Measurements from ENCODE around the gene IL1R1. TPM values are rescaled to one million over a fixed set of nuclear protein-coding genes. Genes with fewer than 3 reads are reported as not detected.
A peak's percentile ranks its signal among the peaks of the same experiment; 100 is the strongest.

The IL1R1 gene
- total RNA-seq, 1 donor, result 150 TPM

- DNase-seq (ENCODE audit: low read depth), result no peak
- H3K4me3 ChIP-seq (ENCODE audit: low read depth, low read length), result peak overlapping the region; percentile 92
- TF ChIP-seq CTCF (IDR thresholded peaks at IDR 0.05; ENCODE audit: insufficient read depth, low read length), result no peak
Observed at GRCh38 chr2:102145107-102145506, 2.6 kb downstream of the IL1R1 start.

DNA sequence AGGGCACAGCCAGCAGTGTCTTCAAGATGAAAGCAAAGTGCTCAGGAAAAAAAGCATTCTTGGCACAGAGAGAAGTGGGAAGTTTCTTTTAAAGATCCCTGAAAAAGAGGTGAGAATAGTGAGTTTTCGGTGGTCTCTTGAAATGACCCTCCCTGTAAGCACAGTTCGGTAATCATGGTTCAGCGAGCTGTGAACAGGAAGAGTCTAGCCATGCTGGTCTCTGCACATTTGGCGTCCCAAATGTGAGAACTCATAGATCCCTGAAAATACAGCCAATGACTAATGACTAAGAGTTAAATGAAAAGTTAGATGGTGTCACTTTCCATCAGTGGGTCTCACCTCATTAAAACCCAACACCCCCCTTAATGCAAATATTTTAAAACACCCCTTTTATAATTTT, 3.4 kb downstream of the IL1R1 start:
- DNase-seq (ENCODE audit: low read depth), result no peak
- no peak for TF ChIP-seq CTCF (IDR thresholded peaks at IDR 0.05; ENCODE audit: insufficient read depth, low read length)
- peak overlapping the region; percentile 92 for H3K4me3 ChIP-seq (ENCODE audit: low read depth, low read length)

- peak; percentile 75 for DNase-seq (ENCODE audit: low read depth)
- TF ChIP-seq CTCF (IDR thresholded peaks at IDR 0.05; ENCODE audit: insufficient read depth, low read length), result no peak
- H3K4me3 ChIP-seq (ENCODE audit: low read depth, low read length), result peak overlapping the region; percentile 22
Observed at GRCh38 chr2:102147935-102148334, 5.4 kb downstream of the IL1R1 start.

- no peak for TF ChIP-seq CTCF (IDR thresholded peaks at IDR 0.05; ENCODE audit: insufficient read depth, low read length)
- no peak for DNase-seq (ENCODE audit: low read depth)
- no peak overlapping the region for H3K4me3 ChIP-seq (ENCODE audit: low read depth, low read length)
Observed at GRCh38 chr2:102149243-102149642, 6.7 kb downstream of the IL1R1 start.

DNA sequence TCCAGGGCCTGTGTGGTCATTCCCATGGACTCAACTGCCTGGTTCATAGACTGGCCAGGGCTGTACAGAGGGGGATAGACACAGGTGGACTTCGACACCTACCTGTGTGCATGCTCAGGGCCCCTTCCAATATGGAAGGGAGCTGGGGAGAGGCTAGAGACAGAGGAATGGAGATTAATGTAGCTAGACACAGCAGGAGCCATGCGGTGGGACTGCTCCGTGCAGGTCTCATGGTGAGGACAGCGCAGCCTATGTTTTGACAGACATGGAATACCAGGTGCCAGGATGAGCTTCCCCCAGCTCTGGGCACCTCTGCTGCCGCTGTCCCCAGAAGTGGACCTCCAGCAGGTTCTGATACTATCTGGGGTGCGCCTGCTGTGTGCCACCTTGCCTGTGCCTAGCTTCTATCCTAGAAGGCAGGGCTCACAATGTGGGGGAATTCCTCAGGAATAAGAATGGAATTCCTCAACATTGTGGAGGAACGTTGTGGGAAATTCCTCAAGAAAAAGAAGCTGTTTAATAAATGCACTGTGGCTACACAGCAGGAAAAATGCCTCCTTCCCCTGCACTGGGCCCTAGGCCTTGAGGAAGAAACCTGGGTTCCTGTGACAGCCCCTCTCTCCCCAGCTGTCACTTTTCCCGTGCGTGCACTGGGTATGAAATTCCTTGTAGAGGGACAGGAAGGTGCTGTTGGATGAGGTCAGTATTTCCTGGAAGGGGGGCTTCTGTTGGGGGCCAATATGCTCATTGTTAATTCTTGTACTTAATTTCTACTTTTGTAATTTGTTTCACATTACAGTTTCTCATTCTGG, 7.3 kb downstream of the IL1R1 start:
- no peak overlapping the region for H3K4me3 ChIP-seq (ENCODE audit: low read depth, low read length)
- DNase-seq (ENCODE audit: low read depth), result peak; percentile 39
- no peak for TF ChIP-seq CTCF (IDR thresholded peaks at IDR 0.05; ENCODE audit: insufficient read depth, low read length)

DNA sequence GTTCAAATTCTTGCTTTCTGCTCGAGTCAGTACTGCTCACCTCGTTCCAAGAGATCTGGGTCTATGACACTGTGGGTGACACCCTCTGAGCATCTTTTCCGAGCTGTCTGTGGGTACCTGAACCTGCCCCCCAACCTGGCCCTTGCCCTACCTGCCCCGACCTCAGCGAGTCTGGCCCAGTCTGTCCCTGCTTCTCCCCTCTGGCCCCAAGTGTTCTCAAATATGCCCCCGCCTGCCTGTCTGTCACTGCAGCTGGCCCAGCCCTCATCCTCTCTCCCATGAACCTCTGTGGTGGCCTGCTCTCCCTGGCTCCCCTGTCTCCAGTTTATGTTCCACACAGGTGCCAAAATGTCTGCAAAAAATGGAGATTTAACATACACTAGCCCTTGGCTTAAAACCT, 11.8 kb downstream of the IL1R1 start:
- no peak for TF ChIP-seq CTCF (IDR thresholded peaks at IDR 0.05; ENCODE audit: insufficient read depth, low read length)
- H3K4me3 ChIP-seq (ENCODE audit: low read depth, low read length), result no peak overlapping the region
- DNase-seq (ENCODE audit: low read depth), result no peak

Data from fibroblast of the aortic adventitia (primary cell).